HepG2 (cell line): Measurements from ENCODE around the gene NSMCE3. TPM values are rescaled to one million over a fixed set of nuclear protein-coding genes. Genes with fewer than 3 reads are reported as not detected.

Experiments
- BCL6 ChIP-seq: IDR thresholded peaks from 2 replicates; pipeline ENCODE4 v1.6.1; 2016; ENCODE audit warnings: missing genetic modification reagents, missing compliant biosample characterization
- BRD4 ChIP-seq: sonication (generic); formaldehyde crosslinking; IDR thresholded peaks from 2 replicates; pipeline ENCODE4 v1.4.0; 2020; ENCODE audit warnings: missing genetic modification reagents
- CREB1 ChIP-seq, 2 experiments: fragments of 450-650 bp in 1 of 2; IDR thresholded peaks; 2 replicates each; pipeline ENCODE4 v1.6.1; 2016 to 2017; ENCODE audit warnings: control low read depth in 1 of 2, mild to moderate bottlenecking in 1 of 2, missing compliant biosample characterization in 1 of 2, missing genetic modification characterization in 1 of 2
- MAZ ChIP-seq, 2 experiments: sonication (generic) in 1 of 2; formaldehyde crosslinking in 1 of 2; IDR thresholded peaks; 2 replicates each; pipeline versions ENCODE4 v1.5.0 to v1.6.1; 2012 to 2020; ENCODE audit warnings: low read depth in 2 of 2, mild to moderate bottlenecking in 2 of 2, borderline replicate concordance in 1 of 2, improper control_type of control experiment in 1 of 2, low read length in 1 of 2, missing genetic modification reagents in 1 of 2, moderate library complexity in 1 of 2
- PHF8 ChIP-seq: sonication (generic); formaldehyde crosslinking; IDR thresholded peaks from 2 replicates; pipeline ENCODE4 v1.5.0; 2020; ENCODE audit warnings: missing genetic modification reagents
- RBM22 ChIP-seq: fragments of 200-400 bp; formaldehyde crosslinking; optimal IDR thresholded peaks from 2 replicates; pipeline ENCODE3; 2017; ENCODE audit warnings: mild to moderate bottlenecking, low read length, moderate library complexity
- SSRP1 ChIP-seq: IDR thresholded peaks from 2 replicates; pipeline ENCODE4 v1.6.1; 2016; ENCODE audit warnings: control low read depth
- STAG1 ChIP-seq: sonication (generic); formaldehyde crosslinking; IDR thresholded peaks from 2 replicates; pipeline ENCODE4 v1.4.0; 2020; ENCODE audit warnings: missing genetic modification reagents
- TBX2 ChIP-seq: sonication (generic); formaldehyde crosslinking; IDR thresholded peaks from 2 replicates; pipeline ENCODE4 v1.5.0; 2020; ENCODE audit warnings: missing genetic modification reagents, mild to moderate bottlenecking, borderline replicate concordance
- TP53 ChIP-seq: sonication (generic); formaldehyde crosslinking; conservative IDR thresholded peaks from 2 replicates; pipeline ENCODE4 v1.4.0; 2020; ENCODE audit warnings: missing genetic modification reagents
- XRCC5 ChIP-seq: fragments of 200-400 bp; formaldehyde crosslinking; optimal IDR thresholded peaks from 2 replicates; pipeline ENCODE3; 2017; ENCODE audit warnings: mild to moderate bottlenecking, low read length
- ZFY ChIP-seq: sonication (generic); formaldehyde crosslinking; IDR thresholded peaks from 2 replicates; pipeline ENCODE4 v1.4.0; 2020; ENCODE audit warnings: missing genetic modification reagents
- ZNF121 ChIP-seq: sonication (generic); formaldehyde crosslinking; IDR thresholded peaks from 2 replicates; pipeline ENCODE4 v1.5.0; 2020; ENCODE audit warnings: mild to moderate bottlenecking, missing genetic modification reagents
- ZNF138 ChIP-seq: sonication (generic); formaldehyde crosslinking; IDR thresholded peaks from 2 replicates; pipeline ENCODE4 v1.5.0; 2020; ENCODE audit warnings: mild to moderate bottlenecking, low read depth, missing genetic modification reagents
- ZNF230 ChIP-seq: sonication (generic); formaldehyde crosslinking; IDR thresholded peaks from 2 replicates; pipeline ENCODE4 v1.4.0; 2020; ENCODE audit warnings: mild to moderate bottlenecking, missing genetic modification reagents
- ZNF33A ChIP-seq: sonication (generic); formaldehyde crosslinking; IDR thresholded peaks from 2 replicates; pipeline ENCODE4 v1.5.1; 2020; ENCODE audit warnings: missing genetic modification reagents, mild to moderate bottlenecking, moderate library complexity, borderline replicate concordance
- ZNF441 ChIP-seq: sonication (generic); formaldehyde crosslinking; IDR thresholded peaks from 2 replicates; pipeline ENCODE4 v1.7.0; 2021; ENCODE audit warnings: missing genetic modification reagents, borderline replicate concordance
- ZNF709 ChIP-seq: sonication (generic); formaldehyde crosslinking; IDR thresholded peaks from 2 replicates; pipeline ENCODE4 v1.5.0; 2020; ENCODE audit warnings: mild to moderate bottlenecking, missing genetic modification reagents
- ZNF816 ChIP-seq: sonication (generic); formaldehyde crosslinking; IDR thresholded peaks from 2 replicates; pipeline ENCODE4 v1.8.0; 2022; ENCODE audit warnings: missing genetic modification reagents, mild to moderate bottlenecking, borderline replicate concordance
- polyA plus RNA-seq, 8 experiments: library from polyadenylated mRNA; depleted of rRNA in 3 of 8; stranded (reverse) in 7 of 8; unstranded in 1 of 8; fragments of >200 nt; fragmentation: Illumina TruSeq in 4 of 8; extraction: Trizol in 4 of 8; gene quantifications; 2 replicates each; pipeline versions ENCODE4 v1.2.1 to v1.2.3, GENCODE V29; 2011 to 2016; ENCODE audit warnings: low read depth in 4 of 8, missing spikeins in 1 of 8, mixed read lengths in 1 of 8; ENCODE audit not compliant: insufficient read depth in 1 of 8
- total RNA-seq, 5 experiments: library from RNA; depleted of rRNA; stranded (reverse); fragments of >200 nt; fragmentation: Illumina TruSeq; extraction: Trizol; gene quantifications; 2 replicates each; pipeline ENCODE4 v1.2.3, GENCODE V29; 2016; ENCODE audit warnings: low read depth in 1 of 5
- TF ChIP-seq, protein P1 (sequence below): sonication (generic); formaldehyde crosslinking; IDR thresholded peaks from 2 replicates; pipeline ENCODE4 v1.8.0; 2022; ENCODE audit warnings: missing genetic modification reagents, mild to moderate bottlenecking, borderline replicate concordance
- TF ChIP-seq, protein P2 (sequence below): sonication (generic); formaldehyde crosslinking; IDR thresholded peaks from 2 replicates; pipeline ENCODE4 v1.4.0; 2020; ENCODE audit warnings: missing genetic modification reagents
- TF ChIP-seq, protein P3 (sequence below): sonication (generic); formaldehyde crosslinking; conservative IDR thresholded peaks from 2 replicates; pipeline ENCODE4 v1.4.0; 2020; ENCODE audit warnings: missing genetic modification reagents
- TF ChIP-seq, protein P4 (sequence below): sonication (generic); formaldehyde crosslinking; IDR thresholded peaks from 2 replicates; pipeline ENCODE4 v1.8.1; 2022; ENCODE audit warnings: mild to moderate bottlenecking, missing genetic modification reagents
- TF ChIP-seq, protein P5 (sequence below): sonication (generic); formaldehyde crosslinking; IDR thresholded peaks from 2 replicates; pipeline ENCODE4 v1.5.0; 2020; ENCODE audit warnings: missing genetic modification reagents

The NSMCE3 gene
- total and polyA plus RNA-seq, 2 of the 13 experiments (the other 11 are each of a cell fraction or from before 2014, with no cell fraction given), result 3.0 to 3.7 TPM

DNA sequence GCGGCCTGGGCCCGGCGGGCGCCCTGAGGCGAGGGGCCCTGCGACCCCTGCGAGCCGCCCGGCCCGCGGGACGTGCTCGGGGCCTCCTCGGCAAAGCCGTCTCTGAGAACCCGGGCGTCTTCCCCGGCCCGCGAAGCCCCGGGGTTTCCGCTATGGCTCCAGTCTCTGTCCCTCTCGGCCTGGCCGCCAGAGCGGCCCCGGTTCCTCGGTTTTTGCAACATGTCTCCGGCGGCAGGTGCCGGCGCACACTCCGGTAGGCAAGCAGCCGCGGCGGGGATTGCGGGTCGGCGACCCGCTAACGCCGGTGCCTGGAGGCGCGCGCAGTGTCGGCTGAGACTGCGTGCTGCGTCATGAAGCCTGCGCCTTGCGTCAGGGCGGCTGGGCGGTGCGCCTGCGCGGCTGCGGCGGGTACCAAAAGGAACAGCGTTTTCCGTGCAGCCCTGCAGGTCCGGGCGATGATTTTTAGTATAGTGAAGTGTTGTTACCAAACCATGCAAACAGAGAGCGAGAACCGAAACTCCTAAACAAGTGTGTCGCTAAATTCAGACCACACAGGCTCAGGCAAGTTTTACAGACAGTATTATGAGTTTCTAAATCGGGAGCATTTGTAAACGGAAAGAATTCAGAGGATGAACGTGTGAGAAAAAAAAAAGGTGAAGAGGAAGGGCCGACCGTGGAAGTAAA, at the start of gene NSMCE3 (continued):
- TF ChIP-seq XRCC5 (peak; percentile 39), ZNF230 (peak; percentile 70; the same call in 1 of the 2 replicates), ZNF121 (CRISPR knock-in tag) (peak; percentile 29; the same call in 1 of the 2 replicates), ZNF441 (no peak), PHF8 (CRISPR knock-in tag) (peak; percentile 98), ZNF709 (CRISPR knock-in tag) (0 out of 2 replicates have a peak, but pooled peaks have one; percentile 34), SSRP1 (CRISPR knock-in tag) (no peak), BCL6 (CRISPR knock-in tag) (0 out of 2 replicates have a peak, but pooled peaks have one; percentile 7), RBM22 (no peak), ZNF33A (CRISPR knock-in tag) (no peak), TBX2 (peak; percentile 68), TP53 (CRISPR knock-in tag) (peak; percentile 66; the same call in 1 of the 2 replicates), BRD4 (CRISPR knock-in tag) (peak; percentile 28; the same call in 1 of the 2 replicates), STAG1 (CRISPR knock-in tag) (no peak), ZFY (CRISPR knock-in tag) (peak; percentile 93), ZNF138 (no peak), ZNF816 (CRISPR knock-in tag) (0 out of 2 replicates have a peak, but pooled peaks have one; percentile 77), MAZ (IDR thresholded peaks at IDR 0.05; ENCODE audit: borderline replicate concordance, low read depth, low read length) (no peak), MAZ (CRISPR knock-in tag; IDR thresholded peaks at IDR 0.05; ENCODE audit: low read depth) (0 out of 2 replicates have a peak, but pooled peaks have one; percentile 52), CREB1 (IDR thresholded peaks at IDR 0.05) (peak; percentile 79), CREB1 (CRISPR knock-in tag; IDR thresholded peaks at IDR 0.05) (peak; percentile 75; the same call in 1 of the 2 replicates)
- TF ChIP-seq, protein P1, sequence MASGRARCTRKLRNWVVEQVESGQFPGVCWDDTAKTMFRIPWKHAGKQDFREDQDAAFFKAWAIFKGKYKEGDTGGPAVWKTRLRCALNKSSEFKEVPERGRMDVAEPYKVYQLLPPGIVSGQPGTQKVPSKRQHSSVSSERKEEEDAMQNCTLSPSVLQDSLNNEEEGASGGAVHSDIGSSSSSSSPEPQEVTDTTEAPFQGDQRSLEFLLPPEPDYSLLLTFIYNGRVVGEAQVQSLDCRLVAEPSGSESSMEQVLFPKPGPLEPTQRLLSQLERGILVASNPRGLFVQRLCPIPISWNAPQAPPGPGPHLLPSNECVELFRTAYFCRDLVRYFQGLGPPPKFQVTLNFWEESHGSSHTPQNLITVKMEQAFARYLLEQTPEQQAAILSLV (CRISPR knock-in tag), result peak; percentile 50; the same call in 1 of the 2 replicates
- TF ChIP-seq, protein P2, sequence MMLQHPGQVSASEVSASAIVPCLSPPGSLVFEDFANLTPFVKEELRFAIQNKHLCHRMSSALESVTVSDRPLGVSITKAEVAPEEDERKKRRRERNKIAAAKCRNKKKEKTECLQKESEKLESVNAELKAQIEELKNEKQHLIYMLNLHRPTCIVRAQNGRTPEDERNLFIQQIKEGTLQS (CRISPR knock-in tag), result 0 out of 2 replicates have a peak, but pooled peaks have one; percentile 21
- TF ChIP-seq, protein P3, sequence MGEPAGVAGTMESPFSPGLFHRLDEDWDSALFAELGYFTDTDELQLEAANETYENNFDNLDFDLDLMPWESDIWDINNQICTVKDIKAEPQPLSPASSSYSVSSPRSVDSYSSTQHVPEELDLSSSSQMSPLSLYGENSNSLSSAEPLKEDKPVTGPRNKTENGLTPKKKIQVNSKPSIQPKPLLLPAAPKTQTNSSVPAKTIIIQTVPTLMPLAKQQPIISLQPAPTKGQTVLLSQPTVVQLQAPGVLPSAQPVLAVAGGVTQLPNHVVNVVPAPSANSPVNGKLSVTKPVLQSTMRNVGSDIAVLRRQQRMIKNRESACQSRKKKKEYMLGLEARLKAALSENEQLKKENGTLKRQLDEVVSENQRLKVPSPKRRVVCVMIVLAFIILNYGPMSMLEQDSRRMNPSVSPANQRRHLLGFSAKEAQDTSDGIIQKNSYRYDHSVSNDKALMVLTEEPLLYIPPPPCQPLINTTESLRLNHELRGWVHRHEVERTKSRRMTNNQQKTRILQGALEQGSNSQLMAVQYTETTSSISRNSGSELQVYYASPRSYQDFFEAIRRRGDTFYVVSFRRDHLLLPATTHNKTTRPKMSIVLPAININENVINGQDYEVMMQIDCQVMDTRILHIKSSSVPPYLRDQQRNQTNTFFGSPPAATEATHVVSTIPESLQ (CRISPR knock-in tag), result no peak
- TF ChIP-seq, protein P4, sequence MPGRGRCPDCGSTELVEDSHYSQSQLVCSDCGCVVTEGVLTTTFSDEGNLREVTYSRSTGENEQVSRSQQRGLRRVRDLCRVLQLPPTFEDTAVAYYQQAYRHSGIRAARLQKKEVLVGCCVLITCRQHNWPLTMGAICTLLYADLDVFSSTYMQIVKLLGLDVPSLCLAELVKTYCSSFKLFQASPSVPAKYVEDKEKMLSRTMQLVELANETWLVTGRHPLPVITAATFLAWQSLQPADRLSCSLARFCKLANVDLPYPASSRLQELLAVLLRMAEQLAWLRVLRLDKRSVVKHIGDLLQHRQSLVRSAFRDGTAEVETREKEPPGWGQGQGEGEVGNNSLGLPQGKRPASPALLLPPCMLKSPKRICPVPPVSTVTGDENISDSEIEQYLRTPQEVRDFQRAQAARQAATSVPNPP (CRISPR knock-in tag), result peak; percentile 57; the same call in 1 of the 2 replicates
- TF ChIP-seq, protein P5, sequence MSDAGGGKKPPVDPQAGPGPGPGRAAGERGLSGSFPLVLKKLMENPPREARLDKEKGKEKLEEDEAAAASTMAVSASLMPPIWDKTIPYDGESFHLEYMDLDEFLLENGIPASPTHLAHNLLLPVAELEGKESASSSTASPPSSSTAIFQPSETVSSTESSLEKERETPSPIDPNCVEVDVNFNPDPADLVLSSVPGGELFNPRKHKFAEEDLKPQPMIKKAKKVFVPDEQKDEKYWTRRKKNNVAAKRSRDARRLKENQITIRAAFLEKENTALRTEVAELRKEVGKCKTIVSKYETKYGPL (CRISPR knock-in tag), result 0 out of 2 replicates have a peak, but pooled peaks have one; percentile 33
